ENCODE results near the gene CCDC138.

Gene CCDC138

DNA sequence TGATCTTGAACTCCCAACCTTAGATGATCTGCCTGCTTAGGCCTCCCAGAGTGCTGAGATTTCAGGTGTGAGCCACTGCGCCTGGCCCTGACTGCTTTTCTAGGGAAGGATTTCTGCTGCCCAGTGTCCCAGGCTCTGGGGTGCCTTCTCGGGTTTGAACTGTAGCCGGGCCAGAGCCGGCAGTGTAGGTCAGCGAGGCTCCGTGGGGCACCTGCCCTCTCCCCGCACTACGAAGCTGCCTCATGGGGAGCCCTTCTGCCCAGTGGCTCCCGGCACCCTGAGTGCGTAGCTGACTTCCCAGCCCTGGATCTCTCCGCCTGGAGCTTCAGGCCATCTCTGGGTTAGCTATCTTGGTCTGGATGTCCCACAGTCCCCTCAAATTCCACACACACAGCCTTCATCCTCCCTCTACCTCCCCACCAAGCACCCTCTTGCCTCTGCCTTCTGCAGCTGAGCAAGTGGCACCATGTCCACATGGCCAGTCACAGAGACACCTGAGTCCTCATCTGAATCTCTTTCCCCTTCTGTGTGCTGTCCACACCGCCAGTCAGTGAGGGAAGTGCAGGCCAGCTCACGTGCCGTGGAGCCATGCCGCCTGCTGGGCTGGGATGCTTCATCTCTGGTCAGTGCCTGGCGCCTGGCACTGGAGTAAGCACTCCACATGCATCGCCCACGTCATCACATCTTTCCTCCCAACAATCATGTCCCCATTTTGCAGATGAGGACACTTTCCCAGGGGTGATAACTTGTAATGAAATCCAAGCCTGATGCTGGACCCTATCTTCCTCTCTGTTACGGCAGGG is 133.2 kb downstream of the CCDC138 start:
- no peak for DNase-seq (ENCODE audit: low read depth)

- no peak for DNase-seq (ENCODE audit: low read depth)
Observed at GRCh38 chr2:108920686-108921085, 134.1 kb downstream of the CCDC138 start.

DNA sequence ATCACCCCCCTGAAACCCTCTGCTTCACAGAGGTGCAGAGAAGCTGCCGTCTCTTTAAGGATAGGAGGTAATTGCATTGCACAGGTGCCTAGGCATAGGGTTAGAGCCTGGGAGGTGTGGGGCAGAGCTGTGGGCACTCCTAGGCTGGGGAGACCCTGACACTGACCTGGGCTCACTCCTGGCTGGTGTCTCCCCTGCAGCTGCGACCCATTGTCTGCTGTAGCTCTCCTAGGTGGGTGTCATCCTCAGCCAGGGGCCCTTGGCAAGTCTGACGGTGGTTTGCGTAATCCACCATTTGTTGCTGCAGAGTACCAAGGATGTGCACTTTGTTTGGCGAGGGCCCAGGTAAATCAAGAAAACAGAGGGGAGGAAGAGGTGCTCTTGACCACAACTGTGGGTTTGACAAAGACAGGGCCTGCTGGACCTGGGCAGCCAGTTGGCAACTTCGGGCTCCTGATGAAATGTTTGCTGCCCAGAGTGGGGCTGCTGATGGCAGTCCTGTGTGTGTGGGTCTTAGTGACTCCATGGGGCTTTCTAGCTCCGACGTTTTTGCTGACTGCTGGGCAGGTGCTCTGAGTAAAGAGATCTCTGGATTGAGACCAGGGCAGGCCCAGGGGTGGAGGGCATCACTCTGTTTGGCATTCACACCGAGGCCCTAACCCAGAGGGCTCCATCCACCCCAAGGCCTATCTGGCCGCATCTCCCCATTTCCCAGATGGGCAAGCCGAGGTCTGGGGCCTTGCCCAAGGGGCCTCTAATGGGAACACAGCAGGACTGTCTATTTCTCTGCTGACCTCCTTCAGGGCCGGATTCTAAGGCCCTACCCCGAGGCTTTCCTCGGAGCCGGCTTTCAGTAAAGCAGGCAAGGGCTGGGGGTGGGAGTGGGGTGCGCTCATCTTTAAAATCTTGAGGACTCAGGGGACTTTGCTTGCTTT is 134.8 kb downstream of the CCDC138 start:
- DNase-seq (ENCODE audit: low read depth), result no peak

GRCh38 chr2:108922141-108922915 is 135.8 kb downstream of the CCDC138 start:
- no peak for DNase-seq (ENCODE audit: low read depth)

DNA sequence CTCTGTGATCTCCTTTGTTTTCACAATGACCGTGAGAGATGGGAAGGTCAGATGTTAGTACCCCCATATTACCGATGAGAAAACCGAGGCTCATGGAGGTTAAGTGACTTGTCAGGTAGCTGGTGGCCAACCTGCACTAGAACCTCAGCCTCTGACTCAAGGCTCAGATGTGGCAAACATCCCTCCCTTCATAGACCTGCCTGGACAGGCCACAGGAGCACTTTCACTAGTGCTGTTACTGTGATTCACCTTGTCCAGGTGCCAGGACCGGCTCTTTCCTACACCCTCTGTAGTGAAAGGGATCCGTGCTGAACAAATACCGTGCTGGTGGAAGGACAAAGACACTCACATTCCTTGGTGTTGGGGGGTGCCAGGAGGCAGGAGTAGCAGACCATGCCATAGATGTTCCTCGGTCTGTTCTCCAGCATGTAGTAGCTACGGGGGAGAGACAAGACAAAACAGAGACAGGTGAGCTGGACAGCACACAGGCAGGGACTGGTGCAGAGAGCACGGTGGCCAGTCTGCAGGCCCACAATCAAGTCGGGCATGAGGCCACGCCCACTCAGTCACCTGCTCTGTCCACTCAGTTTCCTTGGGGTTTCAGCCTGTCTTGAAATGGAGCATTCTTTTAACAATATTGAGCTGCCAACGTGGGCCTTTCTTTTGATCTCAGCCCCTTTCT is 136.6 kb downstream of the CCDC138 start:
- no peak for DNase-seq (ENCODE audit: low read depth)

DNA sequence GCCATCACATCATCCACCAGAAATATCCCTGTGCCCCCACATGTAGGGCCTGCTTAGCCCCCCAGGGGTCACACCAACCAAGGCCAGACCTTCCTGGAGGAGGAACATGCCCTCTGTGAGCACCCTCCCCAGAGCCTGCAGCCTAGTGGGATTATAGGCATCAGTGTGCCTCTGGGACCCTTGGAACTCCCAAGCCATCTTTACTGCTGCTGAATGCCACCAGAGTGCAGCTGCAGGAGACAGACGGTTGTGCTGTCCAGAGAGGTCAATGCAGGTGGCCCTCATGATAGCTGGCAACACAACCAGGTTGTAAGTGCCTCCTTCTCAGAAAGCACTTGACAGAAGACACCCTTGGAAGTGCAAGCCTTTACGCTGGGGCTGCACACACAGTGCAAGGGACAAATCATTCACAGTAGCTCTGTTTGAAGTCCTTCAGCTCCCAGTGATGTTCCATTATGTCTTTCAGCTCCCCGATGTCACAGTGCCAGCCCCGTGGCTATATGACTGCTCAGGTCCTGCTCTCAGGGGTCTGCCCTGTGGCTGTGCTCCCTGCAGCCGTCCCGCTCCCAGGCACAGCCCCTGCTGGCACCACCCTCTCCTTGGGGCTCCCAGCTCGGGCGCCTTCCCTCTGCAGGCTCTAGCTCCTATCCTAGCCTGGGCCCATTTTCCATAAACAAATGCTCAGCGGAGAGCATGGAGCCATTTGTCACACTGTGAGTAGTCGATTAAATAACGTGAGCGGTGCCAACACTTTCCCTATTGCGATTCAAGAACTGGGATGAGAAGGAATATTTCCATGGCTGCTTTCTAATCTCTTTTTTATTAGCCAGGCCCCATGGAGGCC is 137.4 kb downstream of the CCDC138 start:
- no peak for DNase-seq (ENCODE audit: low read depth)

DNA sequence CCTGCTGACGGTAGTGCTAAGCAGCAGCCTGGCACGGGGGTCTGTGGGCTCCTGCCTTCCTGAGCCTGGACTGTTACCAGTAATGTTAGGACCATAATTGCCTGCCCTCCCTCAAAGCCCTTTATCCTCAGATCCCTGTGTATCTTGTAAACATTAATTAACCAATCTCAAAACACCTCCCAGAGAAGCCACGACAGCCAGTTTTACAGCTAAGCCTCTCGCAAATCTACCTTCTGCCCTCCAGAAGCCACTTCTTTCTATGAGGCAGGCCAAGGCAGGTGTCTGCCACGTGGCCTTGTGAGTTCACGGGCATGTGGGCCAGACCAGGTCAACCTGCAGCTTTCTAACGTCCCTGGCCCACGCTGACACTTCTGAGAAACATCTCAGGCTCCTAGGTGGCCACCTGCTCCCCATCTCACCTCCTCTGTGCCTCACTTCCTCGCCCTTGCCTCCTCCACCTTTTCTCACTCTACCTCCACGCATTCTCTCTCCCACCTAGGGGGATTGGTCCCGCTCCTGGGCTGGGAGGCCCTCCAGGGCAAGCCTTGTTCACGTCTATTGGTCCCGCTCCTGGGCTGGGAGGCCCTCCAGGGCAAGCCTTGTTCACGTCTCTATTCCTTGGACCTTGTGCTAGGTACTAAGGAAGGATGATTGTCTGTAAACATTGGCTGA is 138.1 kb downstream of the CCDC138 start:
- no peak for DNase-seq (ENCODE audit: low read depth)

DNA sequence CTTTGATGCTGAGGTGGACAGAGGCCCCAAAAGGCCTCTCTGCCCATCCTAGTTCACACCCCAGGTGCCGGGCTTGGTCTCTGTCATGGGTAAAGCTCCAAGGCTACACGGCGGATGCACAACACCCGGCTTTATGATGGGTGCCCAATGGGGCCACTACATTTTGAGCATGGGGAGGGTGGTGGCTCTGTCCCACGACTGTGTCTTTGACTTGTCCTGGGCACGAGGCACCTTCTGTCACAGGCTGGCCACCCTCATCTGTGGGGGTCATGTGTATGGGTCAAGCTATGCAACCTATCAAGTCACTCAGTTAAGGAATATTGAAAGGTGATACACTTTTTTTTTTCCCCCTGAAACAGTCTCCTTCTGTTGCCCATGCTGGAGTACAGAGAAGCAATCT is 138.7 kb downstream of the CCDC138 start:
- no peak for DNase-seq (ENCODE audit: low read depth)

GRCh38 chr2:108925735-108926134 is 139.2 kb downstream of the CCDC138 start:
- DNase-seq (ENCODE audit: low read depth), result no peak
